GM18870 (cell line): Measurements from ENCODE around the gene UBC.
"Not testable (repeated sequence)": the region's sequence is repeated elsewhere in the genome, so short reads cannot be mapped to it uniquely, and the experiment has no call there.

ENCODE experiments used
- ATAC-seq: cut with Tn5 transposase; IDR thresholded peaks from one replicate; pipeline ENCODE4 v1.9.1; 2021; ENCODE audit warnings: moderate library complexity; ENCODE audit not compliant: unreplicated experiment

Gene UBC

DNA sequence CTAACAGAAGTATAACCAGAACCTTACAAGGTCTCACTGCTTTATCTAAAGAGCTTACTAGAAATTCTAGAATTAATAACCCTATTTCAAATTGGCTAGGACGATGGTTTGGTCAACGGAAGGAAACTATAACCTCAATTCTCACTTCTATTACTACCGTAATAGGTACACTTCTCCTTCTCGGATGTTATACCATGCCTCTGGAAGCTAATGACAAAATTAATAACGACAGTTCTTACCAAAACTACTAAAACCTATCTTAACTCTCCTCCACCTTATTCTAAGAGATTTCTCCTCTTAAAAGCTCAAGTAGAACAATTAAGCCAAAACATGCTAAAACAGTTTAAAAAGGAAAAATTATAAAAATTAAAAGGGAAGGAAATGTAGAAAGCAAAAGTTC is 23.7 kb upstream of the UBC start:
- ATAC-seq, result no peak

DNA sequence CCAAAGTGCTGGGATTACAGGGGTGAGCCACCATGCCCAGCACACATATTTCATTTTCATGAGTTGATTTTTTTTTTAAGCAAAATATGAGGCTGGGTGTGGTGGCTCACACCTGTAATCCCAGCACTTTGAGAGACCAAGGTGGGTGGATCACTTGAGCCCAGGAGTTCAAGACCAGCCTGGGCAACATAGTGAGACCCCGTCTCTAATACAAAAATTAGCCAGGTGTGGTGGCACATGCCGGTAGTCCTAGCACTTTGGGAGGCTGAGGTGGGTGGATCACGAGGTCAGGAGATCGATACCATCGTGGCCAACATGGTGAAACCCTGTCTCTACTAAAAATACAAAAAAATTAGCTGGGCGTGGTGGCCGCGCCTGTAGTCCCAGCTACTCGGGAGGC is 17.1 kb upstream of the UBC start:
- not testable (repeated sequence) for ATAC-seq

DNA sequence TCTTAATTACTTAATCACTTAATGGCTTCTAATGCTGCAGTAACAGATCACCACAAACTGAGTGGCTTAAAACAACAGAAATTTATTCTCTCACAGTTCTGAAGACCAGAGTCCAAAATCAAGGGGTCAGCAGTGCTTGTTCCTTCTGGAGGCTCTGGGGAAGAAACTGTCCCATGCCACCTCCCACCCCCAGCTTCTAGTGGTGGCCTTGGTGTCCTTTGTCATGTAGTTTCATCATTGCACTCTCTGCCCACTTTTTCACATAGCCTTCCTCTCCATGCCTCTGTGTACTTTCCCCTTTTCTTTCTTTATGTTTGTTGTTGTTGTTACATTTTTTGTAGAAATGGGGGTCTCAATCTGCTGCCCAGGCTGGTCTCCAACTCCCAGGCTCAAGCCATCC is 16.1 kb upstream of the UBC start:
- no peak for ATAC-seq

DNA sequence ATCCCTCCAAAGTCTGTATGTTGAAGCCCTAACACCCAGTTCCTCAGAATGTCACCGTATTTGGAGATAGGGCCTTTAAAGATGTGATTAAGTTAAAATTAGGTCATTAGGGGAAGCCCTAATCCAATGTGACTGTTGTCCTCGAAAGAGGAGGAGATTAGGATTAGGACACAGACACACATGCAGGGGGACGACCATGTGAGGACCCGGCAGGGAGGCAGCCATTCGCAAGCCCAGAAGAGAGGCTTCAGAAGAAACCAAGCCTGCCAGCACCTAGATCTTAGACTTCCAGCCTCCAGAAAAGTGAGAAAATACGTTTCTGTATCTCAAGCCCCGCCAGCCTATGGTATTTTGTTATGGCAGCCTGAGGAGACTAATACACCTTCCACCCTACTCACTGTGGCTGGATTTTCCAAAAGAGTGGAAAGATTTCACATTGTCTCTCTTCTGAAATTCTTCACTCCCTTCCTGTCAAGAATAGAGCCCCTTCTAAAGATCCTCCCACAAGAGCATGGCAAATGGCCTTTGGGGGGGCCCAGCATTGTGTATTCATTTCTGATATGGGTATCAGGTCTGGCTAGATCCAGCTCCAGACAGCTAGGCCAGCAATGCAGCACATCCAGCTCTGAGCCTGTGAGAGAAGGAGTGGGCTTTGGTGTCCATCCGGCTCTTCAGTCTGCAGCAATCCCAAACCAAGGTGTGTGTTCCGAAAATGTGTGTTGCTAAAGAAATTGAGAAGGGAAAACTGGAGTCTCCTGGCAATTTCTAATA is 15.4 kb upstream of the UBC start:
- no peak for ATAC-seq

DNA sequence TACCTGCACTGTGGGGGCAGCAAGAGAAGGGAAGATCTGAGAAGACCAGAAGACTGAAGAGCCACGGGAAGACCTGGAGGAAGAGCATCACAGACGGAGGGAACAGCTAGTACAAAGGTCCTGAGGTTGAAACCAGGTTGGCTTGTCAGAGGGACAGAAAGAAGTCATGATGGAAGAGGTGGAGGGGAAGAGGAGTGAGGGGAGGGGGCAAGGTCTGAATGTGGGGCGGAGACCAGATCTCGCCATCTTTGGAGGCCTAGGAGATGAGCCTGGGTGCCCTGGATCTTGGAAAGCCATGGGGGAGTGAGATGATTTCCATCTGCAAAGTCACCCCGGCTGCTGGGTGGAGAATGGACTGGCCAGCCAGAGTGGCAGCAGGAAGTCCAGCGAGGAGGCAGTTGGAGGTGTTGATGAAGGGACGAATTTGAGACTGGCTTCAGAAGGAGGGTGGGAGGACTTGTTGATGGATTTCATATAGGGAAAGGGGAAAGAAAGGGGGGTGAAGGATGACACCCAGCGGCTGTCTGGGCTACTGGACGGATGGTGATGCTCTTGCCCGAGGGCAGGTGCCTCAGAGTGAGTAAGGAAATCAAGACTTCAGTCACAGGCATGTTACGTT is 14.6 kb upstream of the UBC start:
- ATAC-seq, result no peak

DNA sequence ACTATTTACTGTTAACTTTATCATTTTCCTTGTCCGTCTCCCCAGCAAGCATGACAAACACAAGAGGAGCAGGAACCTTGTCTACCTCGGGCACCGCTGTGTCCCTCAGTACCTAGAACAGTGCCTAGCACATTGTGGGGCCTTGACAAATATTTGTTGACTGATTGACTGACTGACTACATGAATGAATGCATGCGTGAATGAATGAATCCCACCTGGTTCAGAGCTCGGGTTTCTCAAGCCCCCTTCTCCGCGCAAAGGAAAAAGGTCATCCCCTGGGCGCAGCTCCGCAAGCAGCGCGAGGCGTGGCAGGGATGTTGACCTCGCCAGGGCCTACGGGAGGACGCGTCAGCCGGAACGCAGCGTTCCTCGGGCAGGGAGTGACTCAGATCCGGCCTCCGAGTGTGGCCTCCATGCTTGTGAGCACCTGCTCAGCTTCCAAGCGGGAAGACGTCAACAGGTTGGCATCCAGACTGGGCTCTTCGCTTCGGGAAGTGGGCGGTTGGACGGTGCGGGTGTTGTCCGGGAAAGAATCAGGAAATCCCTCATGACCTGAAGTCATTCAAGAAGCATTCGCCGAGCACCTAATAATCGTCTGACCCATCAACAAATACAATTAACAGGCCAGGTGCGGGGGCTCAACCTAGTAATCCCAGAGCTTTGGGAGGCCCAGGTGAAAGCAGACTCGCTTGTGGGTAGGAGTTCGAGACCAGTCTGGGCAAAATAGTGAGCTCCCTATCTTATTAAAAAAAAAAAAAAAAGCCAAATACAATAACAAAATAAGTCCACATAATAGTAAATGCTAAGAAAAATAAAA is 13.9 kb upstream of the UBC start:
- ATAC-seq, result peak; percentile 32

DNA sequence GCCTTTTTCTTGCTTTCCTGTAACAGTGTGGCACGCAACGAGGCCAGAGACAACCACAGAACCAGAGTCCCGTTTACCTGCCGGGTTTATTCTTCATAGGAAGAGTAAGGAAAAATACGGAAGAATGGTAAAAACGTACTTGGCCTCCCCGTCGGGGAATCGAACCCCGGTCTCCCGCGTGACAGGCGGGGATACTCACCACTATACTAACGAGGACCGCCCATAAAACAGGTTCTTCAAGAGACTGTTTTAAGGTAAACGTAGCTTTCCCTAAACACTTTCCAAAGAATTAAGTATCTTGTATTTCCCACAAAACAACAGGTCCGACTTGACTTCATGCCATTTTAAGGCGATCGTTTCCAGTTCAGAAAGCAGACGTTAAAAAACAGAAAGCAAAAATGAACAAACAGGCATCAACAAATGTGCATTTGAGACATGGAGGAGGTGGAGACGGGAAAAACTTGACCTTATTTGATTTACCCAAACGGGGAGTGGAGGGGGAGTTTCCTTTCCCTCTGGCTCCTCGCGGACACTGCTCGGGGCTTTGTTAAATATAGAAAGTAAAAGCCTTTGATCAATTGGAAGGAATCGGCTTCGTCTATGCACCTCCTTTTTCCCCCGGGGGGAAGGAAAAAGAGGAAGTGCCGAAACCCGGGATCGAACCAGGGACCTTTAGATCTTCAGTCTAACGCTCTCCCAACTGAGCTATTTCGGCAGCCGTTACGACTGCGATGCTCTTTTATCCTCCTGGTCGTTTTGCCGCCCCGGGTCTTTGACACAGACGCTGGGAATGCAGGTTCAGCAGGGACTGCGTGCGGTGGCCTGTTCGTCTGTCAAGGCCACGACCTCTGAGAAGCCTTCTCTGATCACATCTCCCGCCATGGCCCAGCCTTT is 13.0 kb upstream of the UBC start:
- ATAC-seq, result peak; percentile 83

GRCh38 chr12:124925782-124926181 is 11.3 kb upstream of the UBC start:
- ATAC-seq, result not testable (repeated sequence)

GRCh38 chr12:124925117-124925516 is 10.7 kb upstream of the UBC start:
- ATAC-seq, result no peak

DNA sequence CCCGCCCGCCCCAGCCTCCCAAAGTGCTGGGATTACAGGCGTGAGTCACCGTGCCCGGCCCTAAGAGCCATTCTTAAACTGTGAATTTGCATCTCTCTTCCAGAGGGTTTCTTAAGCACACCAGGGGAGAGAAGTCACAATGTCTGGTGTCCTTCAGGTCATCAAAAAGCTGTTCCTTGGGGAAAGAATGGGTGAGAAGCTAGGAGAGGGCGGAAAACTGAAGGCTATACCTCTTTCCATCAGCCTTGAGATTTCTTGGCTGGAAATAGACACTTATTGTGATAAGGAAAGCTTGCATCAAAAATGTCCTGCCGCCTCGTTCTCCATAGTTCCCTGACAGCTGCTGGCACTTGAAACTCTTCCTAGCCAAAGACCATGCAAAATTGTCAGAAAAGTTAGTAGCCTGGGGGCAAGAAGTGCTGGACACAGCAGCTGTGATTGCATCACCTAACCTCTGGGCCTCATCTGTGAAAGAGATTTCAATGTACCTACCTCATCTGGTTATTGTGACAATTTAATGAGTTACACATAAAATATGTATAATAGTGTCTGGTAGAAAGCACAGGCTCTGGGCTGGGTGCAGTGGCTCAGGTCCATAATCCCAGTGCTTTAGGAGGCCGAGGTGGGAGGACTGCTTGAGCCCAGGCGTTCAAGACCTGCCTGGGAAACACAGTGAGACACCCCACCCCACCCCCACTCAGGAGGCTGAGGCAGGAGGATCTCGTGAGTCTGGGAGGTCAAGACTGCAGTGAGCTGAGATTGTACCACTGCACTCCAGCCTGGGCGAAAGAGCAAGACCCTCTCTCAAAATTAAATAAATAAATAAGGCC is 9.7 kb upstream of the UBC start:
- ATAC-seq, result no peak

DNA sequence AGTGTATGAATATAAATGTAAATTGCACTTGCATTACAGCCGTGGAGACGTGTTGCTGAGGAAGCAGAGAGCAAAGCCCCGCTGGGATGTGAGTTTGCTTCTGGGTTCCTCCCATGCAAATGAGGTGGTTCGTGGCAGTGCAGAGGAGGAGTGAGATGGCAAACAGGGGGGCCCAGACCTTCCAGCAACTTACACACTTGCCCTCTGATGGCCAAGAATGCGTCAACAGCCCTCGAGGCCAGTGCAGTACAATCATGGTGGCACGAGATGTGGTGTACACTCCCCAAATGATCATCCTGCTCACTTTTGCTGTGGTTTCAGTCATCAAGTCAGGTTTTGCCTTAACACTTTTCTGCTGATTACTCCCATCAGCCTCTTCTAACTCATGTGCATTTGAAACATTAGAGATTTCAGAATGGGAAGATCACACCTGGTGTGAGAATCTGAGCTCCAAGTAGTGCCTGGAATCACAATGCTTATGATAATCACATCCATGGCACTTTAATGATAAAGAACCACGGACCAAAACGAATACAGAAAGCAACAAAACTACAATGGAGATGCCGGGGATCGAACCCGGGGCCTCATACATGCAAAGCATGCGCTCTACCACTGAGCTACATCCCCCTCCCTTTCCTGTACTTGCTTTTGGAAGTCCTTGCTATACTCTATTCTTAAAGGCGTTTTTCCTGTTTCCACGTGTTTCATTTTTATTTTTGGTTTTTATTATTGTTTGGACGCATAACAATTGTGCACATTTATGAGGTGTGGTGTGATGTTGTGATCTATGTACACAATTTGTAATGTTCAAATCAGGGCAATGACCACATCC is 7.0 kb upstream of the UBC start:
- peak; percentile 35 for ATAC-seq

DNA sequence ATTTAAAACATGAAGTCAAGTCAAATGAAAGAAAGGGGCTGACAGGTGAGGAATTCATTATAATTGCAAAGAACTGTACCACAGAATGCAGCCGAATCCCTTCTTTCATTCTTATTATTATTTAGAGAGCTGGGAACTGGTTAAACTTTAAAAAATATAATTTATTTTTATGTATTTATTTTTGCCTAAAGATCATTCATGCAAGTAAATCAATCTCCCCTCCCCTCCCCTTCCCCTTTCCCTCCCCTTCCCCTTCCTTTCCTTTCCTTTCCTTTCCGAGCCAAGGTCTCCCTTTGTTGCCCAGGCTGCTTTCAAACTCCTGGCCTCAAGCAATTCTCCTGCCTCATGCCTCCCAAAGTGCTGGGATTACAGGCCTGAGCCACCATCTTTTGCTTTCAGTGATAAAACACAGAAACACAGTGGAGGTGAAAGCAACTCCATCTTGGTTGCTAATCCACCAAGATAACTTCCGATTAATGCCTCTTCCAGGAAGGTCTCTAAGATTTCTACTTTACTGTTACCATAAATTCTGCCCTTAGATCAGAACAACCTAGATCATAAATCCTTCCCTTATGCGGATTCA is 6.0 kb upstream of the UBC start:
- no peak for ATAC-seq

DNA sequence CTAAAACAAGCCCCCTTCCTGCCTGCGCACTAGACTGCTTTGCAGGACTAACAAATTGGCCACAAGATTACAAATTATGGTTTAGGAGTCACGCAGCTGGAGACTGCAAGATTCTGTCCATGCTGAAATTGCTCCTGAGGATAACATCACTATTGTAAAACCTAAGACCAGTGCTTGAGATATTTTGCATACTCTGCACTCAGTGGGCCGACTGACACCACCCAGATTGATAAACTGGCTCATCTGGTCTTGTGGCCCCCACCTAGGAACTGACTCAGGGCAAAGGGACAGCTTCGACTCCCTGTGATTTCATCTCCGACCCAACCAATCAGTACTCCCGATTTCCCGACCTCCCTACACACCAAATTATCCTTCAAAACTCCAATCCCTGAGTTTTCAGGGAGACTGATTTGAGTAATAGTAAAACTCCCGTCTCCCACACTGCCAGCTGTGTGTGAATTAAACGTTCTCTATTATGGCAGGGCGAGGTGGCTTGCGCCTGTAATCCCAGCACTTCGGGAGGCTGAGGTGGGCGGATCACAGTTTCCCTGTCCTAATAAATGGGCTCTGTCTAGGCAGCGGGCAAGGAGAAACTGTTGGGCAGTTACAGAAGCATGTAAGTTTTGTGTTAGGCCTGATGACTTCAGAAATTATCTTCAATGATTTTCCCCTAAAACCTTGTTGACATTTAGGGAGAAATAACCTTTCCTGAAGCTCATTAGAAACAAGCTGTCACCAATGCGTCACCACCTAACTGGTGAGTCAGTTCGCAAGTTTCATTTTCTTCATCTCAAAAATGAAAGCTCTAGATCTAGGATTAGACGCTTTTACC is 5.3 kb upstream of the UBC start:
- ATAC-seq, result no peak

DNA sequence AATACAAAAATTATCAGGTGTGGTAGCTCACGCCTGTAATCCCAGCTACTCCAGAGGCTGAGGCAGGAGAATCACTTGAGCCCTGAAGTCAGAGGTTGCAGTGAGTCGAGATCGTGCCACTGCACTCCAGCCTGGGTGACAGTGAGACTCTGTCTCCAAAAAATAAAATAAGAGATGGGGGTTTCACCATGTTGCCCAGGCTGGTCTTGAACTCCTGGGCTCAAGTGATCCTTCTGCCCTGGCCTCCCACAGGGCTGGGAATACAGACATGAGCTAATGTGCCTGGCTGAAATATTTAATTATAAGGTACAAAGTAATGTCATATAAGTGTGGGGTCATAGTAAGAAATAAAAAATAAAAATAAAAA is 4.2 kb upstream of the UBC start:
- ATAC-seq, result not testable (repeated sequence)

GRCh38 chr12:124917841-124918621 is 3.6 kb upstream of the UBC start:
- no peak for ATAC-seq

DNA sequence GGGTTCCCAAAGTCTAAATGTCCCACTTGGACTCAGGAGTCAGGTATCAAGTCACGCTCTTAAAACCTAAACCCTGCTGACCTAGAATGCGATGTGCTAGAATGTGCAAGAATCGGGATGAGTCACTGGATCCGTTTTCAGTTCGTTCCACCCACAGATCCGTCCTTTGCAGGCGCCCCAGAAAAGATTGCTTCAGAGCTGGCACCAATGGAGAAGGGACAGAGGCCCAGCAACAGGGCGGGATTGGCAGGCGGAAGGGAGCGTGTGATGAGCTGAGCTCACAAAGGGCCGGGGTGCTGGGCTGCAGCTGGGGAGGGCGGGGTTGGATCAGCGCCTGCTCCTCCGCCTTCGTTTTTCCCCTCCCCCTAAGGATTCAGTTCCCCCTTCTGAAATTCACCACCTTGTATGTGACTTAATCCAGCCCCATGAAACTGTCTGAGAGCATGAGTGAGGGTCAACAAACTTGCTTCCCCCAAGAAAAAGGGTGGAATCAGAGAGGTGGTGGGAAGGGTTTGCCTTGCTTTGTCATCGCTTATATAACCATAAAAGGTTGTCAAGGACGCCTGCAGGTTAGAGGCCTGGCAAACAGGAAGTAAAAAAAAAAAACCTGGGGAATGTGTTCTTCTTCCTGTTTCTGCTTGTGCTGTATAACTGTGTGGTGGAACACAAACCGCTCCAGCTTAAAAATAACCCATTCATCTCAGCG is 2.8 kb upstream of the UBC start:
- ATAC-seq, result peak; percentile 34
